SW 1271 (cell line): ENCODE results near the gene TLE2.

Experiments
- DNase-seq, 2 experiments: peaks; one replicate each; lab custom pipeline; 2025; lab: John Stamatoyannopoulos, UW

TLE2 gene

DNA sequence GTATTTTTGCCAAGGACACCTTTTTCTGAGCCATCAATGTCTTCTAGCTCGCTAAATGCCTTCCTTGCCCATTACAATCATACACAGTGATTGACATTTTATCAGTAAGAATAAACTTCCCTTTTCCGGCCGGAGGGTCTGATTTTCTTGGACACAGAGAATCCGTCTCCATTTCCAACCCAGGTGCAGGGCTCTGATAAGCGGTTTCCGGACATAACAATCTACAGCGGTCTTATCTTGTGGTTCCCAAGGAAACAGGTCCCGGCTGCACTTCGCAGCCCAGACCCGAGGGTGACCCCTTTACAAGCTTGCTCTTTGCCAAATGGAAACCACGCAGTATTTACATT is 79.2 kb downstream of the TLE2 start:
- peak; percentile 46 to 75 for DNase-seq
